Endodermal cell (in vitro differentiated cells): Measurements from ENCODE around the gene CHST6. TPM values are rescaled to one million over a fixed set of nuclear protein-coding genes. Genes with fewer than 3 reads are reported as not detected.
"Not testable (repeated sequence)": the region's sequence is repeated elsewhere in the genome, so short reads cannot be mapped to it uniquely, and the experiment has no call there.

Experiments
- DNase-seq: peaks from one replicate; pipeline ENCODE4 v3.0.0-alpha.2; 2017
- H3K27ac ChIP-seq: 2 replicates; pipeline ENCODE4 v1.5.1; 2013; ENCODE audit warnings: mild to moderate bottlenecking, low read depth, low read length, moderate library complexity
- H3K27me3 ChIP-seq: 2 replicates; pipeline ENCODE4 v1.6.1; 2013; ENCODE audit warnings: mild to moderate bottlenecking, low read length, moderate library complexity; ENCODE audit not compliant: insufficient read depth, control insufficient read depth, poor library complexity, severe bottlenecking
- H3K36me3 ChIP-seq: 2 replicates; pipeline ENCODE4 v1.7.0; 2013; ENCODE audit warnings: mild to moderate bottlenecking, low read length, moderate library complexity; ENCODE audit not compliant: control insufficient read depth, insufficient read depth
- H3K4me1 ChIP-seq: one replicate; pipeline ENCODE4 v1.7.0; 2013; ENCODE audit warnings: low read length; ENCODE audit not compliant: control insufficient read depth, insufficient read depth
- H3K4me3 ChIP-seq: 2 replicates; pipeline ENCODE4 v1.5.1; 2013; ENCODE audit warnings: mild to moderate bottlenecking, low read length, moderate library complexity
- H3K9ac ChIP-seq: 2 replicates; pipeline ENCODE4 v1.6.1; 2013; ENCODE audit warnings: mild to moderate bottlenecking, low read length, moderate library complexity; ENCODE audit not compliant: poor library complexity, severe bottlenecking; ENCODE audit errors: extremely low read depth
- H3K9me3 ChIP-seq: 2 replicates; pipeline ENCODE4 v1.6.1; 2013; ENCODE audit warnings: mild to moderate bottlenecking, low read length, moderate library complexity; ENCODE audit not compliant: control insufficient read depth
- H3K27ac Mint-ChIP-seq: 2 replicates; pipeline ENCODE4 v1.8.0; 2020; ENCODE audit warnings: mixed read lengths
- H3K27me3 Mint-ChIP-seq: 2 replicates; pipeline ENCODE4 v1.8.0; 2021; ENCODE audit warnings: mild to moderate bottlenecking, mixed read lengths; ENCODE audit not compliant: insufficient read depth
- H3K36me3 Mint-ChIP-seq: 2 replicates; pipeline ENCODE4 v1.8.0; 2020; ENCODE audit warnings: low read depth, mixed read lengths
- H3K4me1 Mint-ChIP-seq: 2 replicates; pipeline ENCODE4 v1.8.0; 2020; ENCODE audit warnings: mixed read lengths
- H3K4me3 Mint-ChIP-seq: 2 replicates; pipeline ENCODE4 v1.8.0; 2020; ENCODE audit warnings: mild to moderate bottlenecking, moderate library complexity, mixed read lengths
- H3K9me3 Mint-ChIP-seq: 2 replicates; pipeline ENCODE4 v1.8.0; 2020; ENCODE audit warnings: mild to moderate bottlenecking, mixed read lengths
- WGBS, 2 experiments: methylation state at CpG; one replicate each; pipeline versions ENCODE4 v1.1.5 to v1.1.7; 2013; ENCODE audit warnings: missing lambda C conversion rate in 2 of 2, mixed read lengths in 1 of 2; ENCODE audit not compliant: insufficient coverage in 1 of 2, insufficient read length in 1 of 2; 5-methylcytosine and 5-hydroxymethylcytosine counted together
- total RNA-seq, 2 donors: library from RNA; stranded (reverse); fragmentation: NEBNext Ultra II Directional in 1 of 2; extraction: Animal tissue kit (Norgen Biotek cat#: 25700) in 1 of 2; gene quantifications; 2 replicates in 1 of 2; 3 replicates in 1 of 2; pipeline ENCODE4 v1.2.1, GENCODE V29; 2021
- TF ChIP-seq, protein P1 (sequence below): fragments of 200-600 bp; sonication (generic); conservative IDR thresholded peaks from 2 replicates; pipeline ENCODE4 v1.5.0; 2021; ENCODE audit warnings: antibody characterized with exemption, mild to moderate bottlenecking

Gene CHST6
- total RNA-seq, 2 donors from 2014 or later = 13.5 to 15.9 TPM

GRCh38 chr16:75429621-75430403 is 65.4 kb downstream of the CHST6 start:
- Mint-ChIP-seq H3K9me3 (no peaks in the 10 kb centered on the region), H3K36me3 (peaks cover 26% of the 10 kb centered on the region), H3K27ac (no peak overlapping the region), H3K4me3 (no peak overlapping the region), H3K4me1 (peaks cover 21% of the 10 kb centered on the region), H3K27me3 (peaks cover under 1% of the 10 kb centered on the region)
- no peaks in the 10 kb centered on the region for H3K4me1 ChIP-seq
- no peak overlapping the region for H3K4me3 ChIP-seq
- H3K9me3 ChIP-seq = no peaks in the 10 kb centered on the region
- WGBS, 2 experiments = 85 to 96% methylated on average over 3 to 11 of the region's 11 CpGs
- H3K36me3 ChIP-seq = no peaks in the 10 kb centered on the region
- DNase-seq = no peak
- H3K27ac ChIP-seq = no peak overlapping the region
- TF ChIP-seq, protein P1, sequence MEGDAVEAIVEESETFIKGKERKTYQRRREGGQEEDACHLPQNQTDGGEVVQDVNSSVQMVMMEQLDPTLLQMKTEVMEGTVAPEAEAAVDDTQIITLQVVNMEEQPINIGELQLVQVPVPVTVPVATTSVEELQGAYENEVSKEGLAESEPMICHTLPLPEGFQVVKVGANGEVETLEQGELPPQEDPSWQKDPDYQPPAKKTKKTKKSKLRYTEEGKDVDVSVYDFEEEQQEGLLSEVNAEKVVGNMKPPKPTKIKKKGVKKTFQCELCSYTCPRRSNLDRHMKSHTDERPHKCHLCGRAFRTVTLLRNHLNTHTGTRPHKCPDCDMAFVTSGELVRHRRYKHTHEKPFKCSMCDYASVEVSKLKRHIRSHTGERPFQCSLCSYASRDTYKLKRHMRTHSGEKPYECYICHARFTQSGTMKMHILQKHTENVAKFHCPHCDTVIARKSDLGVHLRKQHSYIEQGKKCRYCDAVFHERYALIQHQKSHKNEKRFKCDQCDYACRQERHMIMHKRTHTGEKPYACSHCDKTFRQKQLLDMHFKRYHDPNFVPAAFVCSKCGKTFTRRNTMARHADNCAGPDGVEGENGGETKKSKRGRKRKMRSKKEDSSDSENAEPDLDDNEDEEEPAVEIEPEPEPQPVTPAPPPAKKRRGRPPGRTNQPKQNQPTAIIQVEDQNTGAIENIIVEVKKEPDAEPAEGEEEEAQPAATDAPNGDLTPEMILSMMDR = no peak
- no peaks in the 10 kb centered on the region for H3K27me3 ChIP-seq
- no peak overlapping the region for H3K9ac ChIP-seq

- not testable (repeated sequence) for H3K27me3 Mint-ChIP-seq, H3K9me3 ChIP-seq, H3K9ac ChIP-seq, H3K27ac Mint-ChIP-seq, H3K4me3 Mint-ChIP-seq, H3K36me3 ChIP-seq, H3K4me3 ChIP-seq, H3K4me1 ChIP-seq, H3K9me3 Mint-ChIP-seq, H3K27me3 ChIP-seq, DNase-seq, H3K27ac ChIP-seq
- 79 to 97% methylated on average over 2 of the region's 2 CpGs for WGBS, 2 experiments
- Mint-ChIP-seq H3K4me1 (peaks cover 25% of the 10 kb centered on the region), H3K36me3 (peaks cover 28% of the 10 kb centered on the region)
Measured at GRCh38 chr16:75426524-75426923, 68.7 kb downstream of the CHST6 start.

- not testable (repeated sequence) for H3K27me3 Mint-ChIP-seq, H3K9ac ChIP-seq, H3K36me3 ChIP-seq, H3K4me3 Mint-ChIP-seq, H3K9me3 ChIP-seq, H3K9me3 Mint-ChIP-seq, H3K27ac ChIP-seq, H3K4me3 ChIP-seq, H3K4me1 ChIP-seq, DNase-seq, H3K27me3 ChIP-seq
- Mint-ChIP-seq H3K4me1 (peaks cover 35% of the 10 kb centered on the region), H3K27ac (peak overlapping the region; percentile 84), H3K36me3 (peaks cover 15% of the 10 kb centered on the region)
- 84 to 90% methylated on average over 12 to 17 of the region's 18 CpGs for WGBS, 2 experiments
Measured at GRCh38 chr16:75424105-75424762, 71.0 kb downstream of the CHST6 start.

DNA sequence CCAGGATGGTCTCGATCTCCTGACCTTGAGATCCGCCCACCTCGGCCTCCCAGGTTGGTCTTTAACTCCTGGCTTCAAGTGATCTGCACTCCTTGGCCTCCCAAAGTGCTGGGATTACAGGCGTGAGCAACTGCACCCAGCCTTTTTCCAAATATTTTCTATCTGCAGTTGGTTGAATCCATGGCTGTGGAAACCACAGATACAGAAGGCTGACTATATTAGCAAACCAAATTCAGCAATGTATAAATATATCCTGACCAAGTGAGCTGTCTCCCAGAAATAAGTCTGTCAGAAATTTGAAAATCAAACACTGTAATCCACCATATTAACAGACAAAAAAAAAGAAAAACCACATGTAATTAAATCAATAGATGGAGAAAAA is 71.5 kb downstream of the CHST6 start:
- Mint-ChIP-seq H3K4me3 (no peak overlapping the region), H3K27me3 (no peaks in the 10 kb centered on the region), H3K36me3 (peaks cover 10% of the 10 kb centered on the region), H3K27ac (peak overlapping the region; percentile 84), H3K4me1 (peaks cover 35% of the 10 kb centered on the region), H3K9me3 (no peaks in the 10 kb centered on the region)
- no peaks in the 10 kb centered on the region for H3K36me3 ChIP-seq
- DNase-seq = no peak
- no peaks in the 10 kb centered on the region for H3K4me1 ChIP-seq
- H3K27ac ChIP-seq = no peak overlapping the region
- H3K9me3 ChIP-seq = no peaks in the 10 kb centered on the region
- TF ChIP-seq, protein P1 = no peak
- H3K4me3 ChIP-seq = no peak overlapping the region
- no peak overlapping the region for H3K9ac ChIP-seq
- 68% methylated on average over 4 of the region's 4 CpGs for WGBS, 2 experiments
- H3K27me3 ChIP-seq = no peaks in the 10 kb centered on the region
